HG03432 (cell line): ENCODE measurements around the gene KCNH1.
A peak's percentile ranks its signal among the peaks of the same experiment; 100 is the strongest.
"Not testable (repeated sequence)": the region's sequence is repeated elsewhere in the genome, so short reads cannot be mapped to it uniquely, and the experiment has no call there.

Experiments used
- ATAC-seq: cut with Tn5 transposase; IDR thresholded peaks from one replicate; pipeline ENCODE4 v1.9.1; 2021; ENCODE audit warnings: mild to moderate bottlenecking, moderate library complexity; ENCODE audit not compliant: unreplicated experiment

The KCNH1 gene

GRCh38 chr1:211013346-211014240 is 120.4 kb downstream of the KCNH1 start:
- ATAC-seq, result no peak

GRCh38 chr1:211011128-211011527 is 122.8 kb downstream of the KCNH1 start:
- ATAC-seq, result not testable (repeated sequence)

- ATAC-seq, result no peak
These were observed 124.0 kb downstream of the KCNH1 start for GRCh38 chr1:211009944-211010343.

- no peak for ATAC-seq
These were observed 126.1 kb downstream of the KCNH1 start for GRCh38 chr1:211007830-211008229.

- ATAC-seq, result not testable (repeated sequence)
These were observed 138.0 kb downstream of the KCNH1 start for GRCh38 chr1:210995931-210996330.

- ATAC-seq, result no peak
These were observed 141.1 kb downstream of the KCNH1 start for GRCh38 chr1:210992837-210993236.

GRCh38 chr1:210989905-210990304 is 144.0 kb downstream of the KCNH1 start:
- no peak for ATAC-seq

GRCh38 chr1:210981490-210981889 is 152.5 kb downstream of the KCNH1 start:
- no peak for ATAC-seq

- ATAC-seq, result no peak
These were observed 153.9 kb downstream of the KCNH1 start for GRCh38 chr1:210980082-210980481.

- ATAC-seq, result no peak
These were observed 155.0 kb downstream of the KCNH1 start for GRCh38 chr1:210978974-210979354.

- peak; percentile 72 for ATAC-seq
These were observed 155.5 kb downstream of the KCNH1 start for GRCh38 chr1:210978316-210978973.

GRCh38 chr1:210951279-210951678 is 182.7 kb downstream of the KCNH1 start:
- no peak for ATAC-seq

- peak; percentile 72 for ATAC-seq
These were observed 183.9 kb downstream of the KCNH1 start for GRCh38 chr1:210949940-210950546.

GRCh38 chr1:210949489-210949888 is 184.5 kb downstream of the KCNH1 start:
- no peak for ATAC-seq

GRCh38 chr1:210949039-210949438 is 184.9 kb downstream of the KCNH1 start:
- no peak for ATAC-seq

- ATAC-seq, result no peak
These were observed 189.7 kb downstream of the KCNH1 start for GRCh38 chr1:210944252-210944651.

- ATAC-seq, result no peak
These were observed 191.4 kb downstream of the KCNH1 start for GRCh38 chr1:210942513-210942912.

- ATAC-seq, result no peak
These were observed 193.8 kb downstream of the KCNH1 start for GRCh38 chr1:210940081-210940617.

- no peak for ATAC-seq
These were observed 195.5 kb downstream of the KCNH1 start for GRCh38 chr1:210938416-210938925.

- no peak for ATAC-seq
These were observed 196.1 kb downstream of the KCNH1 start for GRCh38 chr1:210937846-210938245.

GRCh38 chr1:210935905-210936304 is 198.0 kb downstream of the KCNH1 start:
- no peak for ATAC-seq
